Frontal cortex (tissue), 4 donors: ENCODE results near the gene ADSS1. TPM values are rescaled to one million over a fixed set of nuclear protein-coding genes. Genes with fewer than 3 reads are reported as not detected.

ENCODE experiments used
- DNase-seq, 2 donors: peaks; one replicate each; pipeline ENCODE4 v3.0.0; 2012; ENCODE audit warnings: low spot score in 2 of 2
- FAIRE-seq: peaks from 2 replicates; lab custom pipeline; 2012; peaks lifted over from hg19 to GRCh38; lab: Jason Lieb, UNC
- total RNA-seq: library from RNA; depleted of rRNA; stranded (reverse); fragments of >200 nt; gene quantifications from one replicate; pipeline ENCODE4 v1.2.3, GENCODE V29; 2014
- donor health status: control.
- donor health status: control.
- donor health status: control.

The ADSS1 gene
- total RNA-seq, 1 donor from 2014 or later: 1.6 TPM

GRCh38 chr14:104712881-104713734 lies 10.9 kb upstream of the ADSS1 start:
- FAIRE-seq (no peak), DNase-seq (no peak)

- no peak for FAIRE-seq
- no peak for DNase-seq
Observed at GRCh38 chr14:104714066-104714465, 10.0 kb upstream of the ADSS1 start.

DNA sequence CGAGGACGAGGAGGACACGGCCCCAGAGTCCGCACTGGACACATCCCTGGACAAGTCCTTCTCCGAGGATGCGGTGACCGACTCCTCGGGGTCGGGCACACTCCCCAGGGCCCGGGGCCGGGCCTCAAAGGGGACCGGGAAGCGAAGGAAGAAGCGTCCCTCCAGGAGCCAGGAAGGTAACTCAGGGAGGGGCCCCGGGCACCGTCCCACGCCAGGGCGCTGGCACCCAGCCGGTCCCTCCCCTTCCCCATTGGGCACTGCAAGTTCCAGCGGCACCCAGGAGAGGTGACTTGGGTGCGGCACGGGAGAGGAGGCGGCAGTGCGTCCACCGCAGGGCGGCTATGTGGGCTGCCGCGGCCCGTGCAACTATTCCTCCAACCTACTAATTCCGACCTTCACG lies 9.3 kb upstream of the ADSS1 start:
- FAIRE-seq: no peak
- no peak for DNase-seq

GRCh38 chr14:104715416-104715815 lies 8.6 kb upstream of the ADSS1 start:
- no peak for DNase-seq
- no peak for FAIRE-seq

DNA sequence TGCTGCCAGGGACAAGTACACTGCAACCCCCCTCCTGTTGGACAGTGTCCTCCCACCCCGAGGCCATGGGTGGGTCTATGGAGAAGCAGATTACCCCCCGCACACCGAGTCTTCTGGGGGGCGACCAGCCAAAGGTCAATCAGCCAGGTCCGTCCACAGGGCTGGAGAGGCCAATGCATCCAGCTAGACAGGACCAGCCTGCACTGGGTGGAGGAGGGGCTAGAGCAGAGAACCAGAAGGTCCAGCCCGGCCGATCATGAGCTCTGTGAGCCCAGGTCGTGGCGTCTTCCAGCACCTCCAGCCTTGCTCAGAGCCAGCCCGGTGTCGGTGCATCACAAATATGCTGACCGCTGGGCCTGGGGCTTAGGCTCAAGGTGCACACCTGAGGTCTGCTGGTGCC lies 8.2 kb upstream of the ADSS1 start:
- no peak for DNase-seq

DNA sequence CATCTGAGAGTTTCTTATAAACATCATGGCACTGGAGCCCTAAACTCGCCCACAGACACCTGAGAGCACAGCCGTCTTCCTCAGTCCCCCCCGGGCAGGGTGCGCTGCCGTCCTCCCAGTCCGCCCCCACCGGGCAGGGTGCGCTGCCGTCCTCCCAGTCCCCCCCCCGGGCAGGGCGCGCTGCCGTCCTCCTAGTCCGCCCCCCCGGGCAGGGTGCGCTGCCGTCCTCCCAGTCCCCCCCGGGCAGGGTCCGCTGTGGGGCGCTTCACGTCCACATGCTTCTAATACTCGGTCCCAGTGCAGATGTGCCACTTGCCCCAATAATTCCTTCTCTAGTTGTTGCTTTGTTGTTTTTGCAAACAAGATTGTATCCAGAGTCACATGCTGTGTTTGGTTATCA lies 6.9 kb upstream of the ADSS1 start:
- FAIRE-seq (no peak), DNase-seq (no peak)

More for the DNA sequence above, 8.2 kb upstream of the ADSS1 start:
- no peak for FAIRE-seq

GRCh38 chr14:104717646-104718045 lies 6.4 kb upstream of the ADSS1 start:
- DNase-seq (no peak), FAIRE-seq (no peak)

DNA sequence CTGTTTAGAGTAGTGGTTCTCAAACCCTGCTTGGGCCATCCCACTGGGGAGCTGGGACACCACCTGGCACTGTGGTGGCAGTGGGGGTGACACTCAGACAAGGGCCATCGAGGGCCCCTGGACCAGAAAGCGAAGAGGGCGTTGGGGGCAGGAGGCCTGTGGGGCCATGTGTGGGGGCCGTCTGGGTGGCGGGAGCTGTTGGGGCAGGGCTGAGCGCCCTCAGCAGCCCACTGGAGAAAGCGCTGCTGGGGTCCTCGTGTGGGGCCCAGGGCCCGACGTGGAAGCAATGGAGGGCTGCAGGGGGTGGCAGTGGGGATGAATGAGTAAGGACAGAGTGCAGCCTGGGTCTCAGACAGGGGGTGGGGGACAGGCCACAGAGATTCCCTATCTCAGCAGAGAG lies 5.9 kb upstream of the ADSS1 start:
- FAIRE-seq (no peak), DNase-seq (no peak)

DNA sequence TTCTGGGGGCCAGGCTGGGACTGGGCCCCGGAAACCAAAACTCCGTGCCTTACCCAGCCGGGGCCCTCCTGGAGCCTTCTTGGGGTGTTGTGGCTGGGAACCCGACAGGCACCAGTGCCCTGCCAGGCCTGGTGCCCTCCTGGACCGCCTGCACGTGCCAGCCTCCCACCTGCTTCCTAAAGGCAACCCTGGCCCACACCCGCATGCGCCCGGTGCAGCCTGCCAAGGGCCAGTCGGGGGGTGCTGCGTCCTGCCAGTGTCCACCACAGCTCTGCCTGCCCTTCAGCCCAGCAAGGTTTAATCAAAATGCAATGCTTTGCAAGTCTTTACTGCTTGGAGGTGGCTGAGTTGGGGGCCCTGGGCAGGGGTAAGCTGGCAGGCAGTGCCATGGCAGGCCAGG lies 5.2 kb upstream of the ADSS1 start:
- FAIRE-seq (no peak), DNase-seq (no peak)

DNA sequence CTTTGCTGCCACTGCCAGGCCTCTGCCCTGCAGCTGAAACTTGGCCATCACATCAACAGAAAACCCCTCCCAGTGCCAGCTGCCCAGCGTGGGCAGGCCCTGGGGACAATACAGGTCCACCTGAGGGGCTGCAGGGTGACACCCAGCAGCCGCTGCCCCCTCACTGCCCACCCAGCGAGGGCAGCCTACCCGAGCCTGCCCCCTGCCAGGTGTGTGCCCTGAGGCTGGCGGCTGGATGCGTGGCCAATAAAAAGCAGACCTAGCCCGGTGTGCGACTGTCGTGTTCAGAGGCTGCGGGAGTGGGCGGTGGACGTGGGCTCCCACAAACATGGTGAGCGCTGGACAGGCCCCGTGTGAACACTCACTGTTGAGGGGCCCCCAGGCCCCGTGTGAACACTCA lies 4.7 kb upstream of the ADSS1 start:
- DNase-seq: no peak
- no peak for FAIRE-seq

GRCh38 chr14:104721505-104722431 lies 2.3 kb upstream of the ADSS1 start:
- DNase-seq (peak in 1 of 2 donors; percentile 36), FAIRE-seq (no peak)

GRCh38 chr14:104722938-104723650 lies 935 bp upstream of the ADSS1 start:
- no peak for FAIRE-seq
- peak in 1 of 2 donors; percentile 41 for DNase-seq

GRCh38 chr14:104724407-104724980 lies 465 bp downstream of the ADSS1 start:
- DNase-seq (peak; percentile 64 to 76), FAIRE-seq (no peak)

DNA sequence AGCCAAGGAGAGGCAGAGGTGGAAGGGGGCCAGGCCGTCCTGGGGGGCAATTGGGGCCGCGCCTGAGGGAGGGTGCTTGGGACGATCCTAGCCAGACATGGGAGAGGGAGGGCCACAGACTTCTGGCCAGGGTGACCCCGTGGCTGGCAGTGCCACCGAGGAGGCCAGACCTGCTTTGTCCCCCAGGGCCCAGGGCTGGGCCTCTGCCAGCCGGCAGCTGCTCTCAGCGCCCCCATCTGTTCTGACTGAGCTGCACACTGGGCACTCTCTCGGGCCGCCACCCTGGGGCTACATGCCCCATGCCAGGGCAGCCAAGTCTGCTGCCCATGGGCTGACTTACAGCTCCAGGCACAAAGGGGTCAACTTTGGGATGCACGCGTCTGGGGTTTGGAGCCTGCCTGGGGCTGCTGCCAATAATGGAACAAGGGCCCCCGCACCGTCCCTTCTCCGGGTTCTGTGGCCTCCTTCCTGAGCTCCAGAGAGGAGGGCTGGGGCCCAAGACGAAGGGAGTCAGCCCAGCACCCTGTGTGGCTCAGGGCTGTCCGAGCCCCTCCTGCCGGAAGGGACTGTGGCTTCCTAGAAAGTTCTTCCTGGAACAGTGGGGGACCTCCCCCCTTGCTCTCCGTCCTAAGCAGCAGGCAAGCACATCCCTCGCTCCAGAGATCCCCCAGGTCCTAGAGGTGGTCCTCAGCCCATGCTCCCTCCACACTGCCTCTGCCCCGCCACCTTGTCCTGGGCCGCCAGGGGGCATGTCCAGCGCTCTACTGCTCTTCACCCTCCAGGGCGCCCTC lies 1.1 kb downstream of the ADSS1 start:
- DNase-seq (peak in 1 of 2 donors; percentile 69), FAIRE-seq (no peak)

- FAIRE-seq: no peak
- no peak for DNase-seq
Observed at GRCh38 chr14:104725772-104726548, 1.9 kb downstream of the ADSS1 start.

- DNase-seq (no peak), FAIRE-seq (no peak)
Observed at GRCh38 chr14:104726600-104727451, 2.8 kb downstream of the ADSS1 start.

DNA sequence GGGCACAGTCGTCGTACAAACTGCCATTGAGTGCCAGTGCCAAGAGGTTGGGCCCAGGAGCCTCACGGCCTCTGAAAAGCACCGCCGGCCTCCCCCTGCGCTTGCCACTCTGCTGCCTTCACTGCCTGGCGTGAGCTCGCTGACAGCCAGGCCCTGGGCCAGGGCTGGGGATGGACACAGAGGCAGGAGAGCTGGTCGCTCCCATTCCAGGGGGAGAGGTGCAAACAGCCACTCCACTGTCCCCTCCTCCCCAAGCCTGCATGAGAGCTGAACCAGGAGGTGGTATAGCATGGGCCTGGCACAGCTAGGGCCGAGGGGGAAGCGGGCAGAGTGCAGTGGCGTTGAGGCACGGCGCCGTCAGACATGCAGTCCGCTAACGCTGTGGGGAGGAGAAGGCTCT lies 4.6 kb downstream of the ADSS1 start:
- no peak for DNase-seq
- no peak for FAIRE-seq
